Globus pallidus (tissue), 1 donor: ENCODE measurements around the gene GMPPB.
"Not testable (repeated sequence)": the region's sequence is repeated elsewhere in the genome, so short reads cannot be mapped to it uniquely, and the experiment has no call there.

Experiments used
- DNase-seq: peaks from one replicate; pipeline ENCODE4 v3.0.0-alpha.2; 2015; ENCODE audit warnings: low spot score

Gene GMPPB

DNA sequence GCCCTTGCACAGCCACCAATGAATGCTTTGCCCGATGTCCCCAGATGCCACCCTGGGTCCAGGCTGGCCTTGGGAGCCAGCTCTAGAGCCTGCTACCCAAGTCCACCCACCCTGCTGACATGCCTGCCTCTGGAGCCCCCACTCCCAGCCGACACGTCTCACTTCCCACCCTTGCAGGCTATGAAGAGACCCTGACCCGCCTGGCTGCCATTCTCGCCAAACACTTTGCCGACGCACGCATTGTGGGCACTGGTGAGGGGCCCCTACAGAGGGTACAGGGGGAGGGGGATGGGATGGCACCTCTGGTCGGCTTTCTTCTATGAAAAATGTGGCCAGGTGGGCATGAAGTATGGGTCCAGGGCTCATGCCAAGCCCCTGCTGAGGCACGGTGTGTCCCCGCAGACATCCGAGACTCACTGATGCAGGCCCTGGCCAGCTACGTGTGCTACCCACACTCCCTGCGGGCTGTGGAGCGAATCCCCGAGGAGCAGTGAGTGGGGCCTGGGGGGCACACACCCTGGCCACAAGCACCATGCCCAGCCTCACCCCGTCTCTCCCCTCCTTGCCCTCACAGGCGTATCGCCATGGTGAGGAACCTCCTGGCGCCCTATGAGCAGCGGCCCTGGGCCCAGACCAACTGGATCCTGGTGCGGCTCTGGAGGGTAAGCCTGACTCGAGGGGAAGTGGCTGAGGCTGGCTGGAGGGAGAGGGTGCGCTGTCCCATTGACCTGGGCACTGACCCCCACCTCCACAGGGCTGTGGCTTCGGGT lies 10.2 kb downstream of the GMPPB start:
- no peak for DNase-seq

DNA sequence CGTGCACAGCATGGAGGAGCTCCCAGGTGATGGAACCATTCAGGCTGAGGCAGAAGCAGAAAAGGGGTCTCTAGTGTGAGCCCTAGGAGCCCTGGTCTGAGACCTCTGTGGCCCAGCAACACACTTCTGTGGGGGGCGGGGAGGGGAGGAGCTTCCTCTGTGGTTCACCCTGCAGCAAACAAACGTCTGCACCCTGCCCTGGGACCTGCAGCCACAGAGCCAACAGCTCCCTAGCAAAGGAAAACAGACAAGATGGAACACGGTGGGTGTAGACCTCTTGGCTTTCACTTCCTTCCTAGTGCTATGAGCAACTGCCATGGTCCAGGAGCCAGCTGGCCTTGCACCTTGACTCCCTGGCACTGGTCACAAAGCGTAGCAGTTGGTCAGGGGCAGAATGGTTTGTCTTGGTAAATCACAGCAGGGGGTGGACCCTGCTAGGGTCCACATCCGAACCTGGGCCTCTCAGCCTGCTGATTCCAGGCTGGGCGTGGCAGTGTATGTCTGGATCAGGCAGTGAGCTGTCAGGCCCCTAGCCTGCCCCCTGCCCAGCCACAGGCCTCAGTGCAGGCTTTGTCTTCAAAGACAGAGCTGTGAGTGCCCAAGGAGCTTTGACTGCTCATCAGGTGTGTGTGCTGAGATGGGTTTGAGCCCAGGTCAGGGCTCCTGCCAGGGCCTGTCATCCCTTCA lies 11.0 kb downstream of the GMPPB start:
- DNase-seq, result no peak

DNA sequence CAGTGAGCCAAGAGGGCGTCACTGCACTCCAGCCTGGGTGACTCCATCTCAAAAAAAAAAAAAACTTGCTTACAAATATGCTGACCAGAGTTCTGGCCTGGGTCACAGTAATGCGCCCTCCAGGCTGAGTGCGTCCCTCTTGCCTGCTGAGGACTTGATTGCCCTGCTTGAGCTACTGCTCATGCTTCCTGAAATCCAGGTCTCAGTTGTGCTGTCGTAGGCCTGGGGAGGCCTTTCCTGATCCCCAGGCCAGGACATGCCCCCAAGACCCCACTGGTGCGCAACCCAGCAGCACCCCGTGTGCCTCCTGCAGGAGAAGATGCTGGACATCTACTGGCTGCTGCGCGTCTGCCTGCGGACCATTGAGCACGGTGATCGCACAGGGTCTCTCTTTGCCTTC lies 11.6 kb downstream of the GMPPB start:
- DNase-seq, result no peak

DNA sequence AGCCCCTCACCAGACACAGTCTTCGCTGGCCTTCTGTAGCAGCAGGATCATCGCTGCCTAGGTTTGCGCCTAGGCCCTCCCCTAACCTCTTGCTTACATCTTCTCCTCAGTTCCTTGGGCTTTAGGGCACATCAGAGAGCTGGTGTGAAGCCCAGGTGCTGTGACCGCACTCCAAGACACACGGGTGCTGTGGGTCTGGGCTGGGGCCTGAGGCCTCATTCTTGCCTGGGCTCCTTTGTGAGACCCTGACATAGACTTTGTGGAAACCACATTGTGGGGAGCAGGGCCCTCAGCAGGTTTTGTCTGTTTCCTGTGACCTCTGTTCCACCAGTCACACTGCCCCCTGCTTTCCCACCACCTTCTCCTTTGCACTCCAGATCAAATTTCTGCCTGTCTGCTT lies 12.3 kb downstream of the GMPPB start:
- no peak for DNase-seq

DNA sequence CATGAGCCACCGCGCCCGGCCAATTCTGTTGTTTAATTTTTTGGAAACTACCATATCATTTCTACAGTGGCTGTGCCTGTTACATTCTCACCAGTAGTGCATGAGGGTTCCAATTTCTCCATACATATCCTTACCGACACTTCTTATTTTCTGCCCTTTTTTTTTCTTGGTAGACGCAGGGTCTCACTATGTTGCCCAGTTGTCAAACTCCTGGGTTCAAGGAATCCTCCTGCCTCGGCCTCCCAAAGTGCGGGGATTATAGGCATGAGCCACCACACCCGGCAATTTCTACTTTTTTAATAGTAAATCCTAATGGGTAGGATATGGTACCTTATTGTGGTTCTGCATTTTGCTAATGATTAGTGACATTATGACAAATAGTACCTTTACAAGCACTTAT lies 13.9 kb downstream of the GMPPB start:
- DNase-seq, result no peak

DNA sequence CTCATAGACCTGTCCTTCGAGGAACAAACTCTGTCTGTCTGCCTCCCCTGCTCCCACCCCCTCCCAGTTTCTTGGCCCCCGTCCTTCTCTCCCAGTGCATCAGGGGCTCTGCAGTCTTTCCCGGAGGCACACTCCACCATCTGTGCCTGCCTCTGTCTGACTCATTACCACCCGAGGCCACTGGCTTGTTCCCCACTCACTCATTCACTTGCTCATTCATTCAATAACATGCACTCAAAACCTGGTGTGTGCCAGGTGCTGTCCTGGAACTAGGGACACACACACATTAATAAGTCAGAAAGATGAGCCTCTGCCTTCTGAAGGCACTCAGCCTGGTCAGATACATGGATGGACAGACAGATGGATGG lies 16.7 kb downstream of the GMPPB start:
- no peak for DNase-seq

DNA sequence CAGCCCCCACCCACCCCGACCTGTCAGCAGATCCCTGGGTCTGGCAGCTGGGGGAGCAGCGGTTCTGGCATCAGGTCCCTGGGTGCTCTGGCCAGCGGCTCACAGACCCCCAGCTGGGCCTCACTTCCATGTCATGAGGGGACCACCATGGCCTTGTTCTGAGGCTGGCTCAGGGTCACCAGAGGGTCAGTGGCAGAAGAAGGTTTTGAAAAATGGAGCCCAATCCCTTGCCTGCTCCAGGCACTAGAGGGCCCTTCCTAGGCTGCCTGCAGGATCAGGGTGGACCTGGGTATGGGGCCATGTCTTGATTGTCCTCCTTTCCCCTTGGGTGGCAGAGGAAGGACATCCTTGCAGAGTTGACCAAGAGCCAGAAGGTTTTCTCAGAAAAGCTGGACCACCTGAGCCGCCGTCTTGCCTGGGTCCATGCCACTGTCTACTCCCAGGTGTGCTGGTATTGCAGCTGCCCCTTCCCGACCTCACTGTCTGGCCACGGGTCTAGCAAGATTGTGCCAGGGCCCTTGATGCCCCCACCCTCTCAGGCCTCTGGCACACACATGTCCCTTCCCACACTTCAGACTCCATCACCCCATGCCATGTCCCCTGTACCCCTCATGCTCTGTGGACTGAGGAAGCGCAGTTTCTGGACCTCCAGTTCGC lies 17.2 kb downstream of the GMPPB start:
- DNase-seq, result no peak

DNA sequence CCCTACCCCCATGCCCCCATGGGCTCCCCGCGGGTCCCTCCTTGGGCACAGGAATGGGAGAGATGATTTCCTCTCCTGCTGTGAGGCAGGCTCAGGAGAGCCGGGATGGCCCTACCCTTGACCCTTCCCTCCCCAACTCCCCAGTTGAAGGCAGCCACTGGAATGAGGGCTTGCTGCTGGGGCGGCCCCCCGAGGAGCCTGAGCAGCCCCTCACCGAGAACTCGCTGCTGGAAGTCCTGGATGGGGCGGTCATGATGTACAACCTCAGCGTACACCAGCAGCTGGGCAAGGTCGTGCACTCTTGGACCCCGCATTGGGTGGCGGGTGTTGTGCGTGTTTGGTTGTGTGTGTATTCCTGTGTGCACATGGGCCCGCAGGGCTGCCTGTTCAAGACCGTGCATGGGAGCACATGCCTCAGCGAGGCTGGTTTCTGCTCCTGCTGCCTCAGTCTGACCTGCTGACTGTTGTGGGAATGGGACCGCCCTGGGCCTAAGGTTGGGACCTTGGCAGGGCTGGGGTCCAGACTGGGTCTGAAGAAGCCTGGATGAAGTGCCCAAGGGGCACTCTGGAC lies 18.3 kb downstream of the GMPPB start:
- no peak for DNase-seq

DNA sequence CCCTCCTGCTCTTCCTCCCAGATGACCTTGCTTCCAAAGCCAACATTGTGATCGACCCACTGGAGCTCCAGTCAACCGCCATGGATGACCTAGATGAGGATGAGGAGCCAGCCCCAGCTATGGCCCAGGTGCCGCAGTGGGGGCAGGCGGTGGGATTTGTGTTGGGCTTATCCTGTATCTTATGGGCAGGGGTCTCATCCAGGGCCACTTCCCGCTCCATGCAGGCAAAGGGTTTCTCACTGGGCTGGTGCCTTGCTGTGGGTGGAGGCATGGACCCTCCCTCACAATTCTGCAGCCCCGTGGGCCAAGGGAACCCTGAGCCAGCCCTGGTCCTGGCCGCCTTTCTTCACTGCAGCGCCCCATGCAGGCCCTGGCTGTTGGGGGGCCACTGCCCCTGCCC lies 19.1 kb downstream of the GMPPB start:
- no peak for DNase-seq

DNA sequence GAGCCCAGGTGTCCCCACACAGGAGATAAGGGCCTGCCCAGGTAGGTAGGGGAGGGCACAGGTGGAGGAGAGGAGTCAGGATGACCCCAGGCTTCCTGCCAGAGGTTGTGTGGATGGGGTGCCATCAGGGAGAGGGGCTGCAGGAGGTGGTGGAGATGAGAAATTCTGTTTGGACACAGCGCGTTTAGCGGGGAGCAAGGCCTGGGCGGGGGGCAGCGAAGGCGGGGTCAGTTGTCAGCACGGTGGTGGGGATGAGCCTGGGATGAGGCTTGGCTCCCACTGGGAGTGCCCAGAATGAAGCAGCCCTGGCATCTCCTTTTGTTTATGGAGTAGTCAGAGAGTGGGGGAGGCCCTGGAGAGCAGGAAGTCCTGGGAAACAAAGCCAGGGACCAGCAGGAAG lies 19.8 kb downstream of the GMPPB start:
- DNase-seq, result no peak

DNA sequence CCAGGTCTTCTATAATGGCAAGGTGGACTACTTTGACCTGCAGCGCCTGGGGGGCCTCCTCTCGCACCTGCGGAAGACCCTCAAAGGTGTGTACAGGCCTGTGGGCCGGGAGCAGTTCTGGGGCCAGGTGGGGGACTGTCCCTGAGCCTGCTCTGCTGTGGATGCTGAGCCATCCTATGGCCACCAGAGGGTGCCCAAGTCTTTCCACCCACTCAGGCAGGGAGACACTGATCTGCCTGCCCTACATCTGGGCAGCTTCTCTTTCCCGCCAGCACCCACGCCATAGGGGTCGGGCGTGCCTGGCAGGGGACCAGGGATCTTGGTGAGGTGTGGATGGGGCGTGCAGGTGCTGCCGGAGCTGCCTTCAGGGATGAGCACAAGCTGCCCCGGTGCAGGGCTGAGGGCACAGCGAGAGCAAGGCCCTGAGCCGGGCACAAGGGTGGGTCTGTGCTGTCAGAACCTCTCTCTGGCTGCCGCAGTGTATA lies 20.3 kb downstream of the GMPPB start:
- DNase-seq, result peak; percentile 53

DNA sequence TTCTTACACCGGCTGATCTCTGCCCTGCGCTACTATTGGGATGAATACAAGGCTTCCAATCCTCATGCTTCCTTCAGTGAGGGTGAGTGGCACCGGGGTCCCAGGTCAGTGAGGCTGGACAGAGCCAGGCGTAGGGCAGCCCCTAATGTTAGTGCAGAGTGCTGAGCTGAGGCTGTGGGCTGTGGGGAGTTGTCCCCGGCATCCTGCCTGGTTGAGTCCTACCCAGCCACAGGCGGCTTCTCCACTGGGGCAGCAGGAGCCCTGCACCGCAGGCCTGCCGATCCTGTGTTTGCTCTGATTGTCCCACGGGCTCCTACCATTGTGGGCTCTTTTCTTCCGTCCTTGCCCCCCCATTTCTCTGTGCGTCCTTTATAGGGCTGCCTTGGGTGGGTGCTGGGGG lies 21.1 kb downstream of the GMPPB start:
- no peak for DNase-seq

DNA sequence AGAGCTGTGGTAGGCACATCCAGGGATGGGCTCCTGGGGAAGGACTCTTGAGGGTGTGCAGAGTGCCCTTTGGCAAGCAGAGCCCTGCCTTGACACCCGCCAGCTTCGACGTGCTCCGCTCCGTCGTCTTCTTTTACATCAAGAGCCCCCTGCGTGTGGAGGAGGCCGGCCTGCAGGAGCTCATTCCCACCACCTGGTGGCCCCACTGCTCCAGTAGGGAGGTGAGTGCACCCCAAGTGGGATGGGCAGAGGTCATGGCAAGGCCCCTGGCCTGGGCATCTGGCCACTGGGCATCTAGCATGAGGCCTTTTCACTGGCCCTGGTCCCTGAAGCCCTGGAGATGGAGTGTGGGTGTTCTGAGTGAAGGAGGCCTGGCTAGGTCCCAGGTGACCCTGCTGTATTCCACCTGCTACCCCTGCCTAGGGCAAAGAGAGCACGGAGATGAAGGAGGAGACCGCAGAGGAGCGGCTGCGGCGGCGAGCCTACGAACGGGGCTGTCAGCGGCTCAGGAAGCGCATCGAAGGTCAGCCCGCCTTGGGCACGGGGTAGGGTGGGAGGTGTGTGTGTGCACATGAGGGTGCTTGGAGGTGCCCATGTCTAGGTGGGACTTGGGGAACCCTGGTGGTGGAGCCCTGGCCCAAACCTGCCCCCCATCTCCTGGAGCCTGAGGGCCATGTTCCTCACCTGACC lies 22.2 kb downstream of the GMPPB start:
- no peak for DNase-seq

DNA sequence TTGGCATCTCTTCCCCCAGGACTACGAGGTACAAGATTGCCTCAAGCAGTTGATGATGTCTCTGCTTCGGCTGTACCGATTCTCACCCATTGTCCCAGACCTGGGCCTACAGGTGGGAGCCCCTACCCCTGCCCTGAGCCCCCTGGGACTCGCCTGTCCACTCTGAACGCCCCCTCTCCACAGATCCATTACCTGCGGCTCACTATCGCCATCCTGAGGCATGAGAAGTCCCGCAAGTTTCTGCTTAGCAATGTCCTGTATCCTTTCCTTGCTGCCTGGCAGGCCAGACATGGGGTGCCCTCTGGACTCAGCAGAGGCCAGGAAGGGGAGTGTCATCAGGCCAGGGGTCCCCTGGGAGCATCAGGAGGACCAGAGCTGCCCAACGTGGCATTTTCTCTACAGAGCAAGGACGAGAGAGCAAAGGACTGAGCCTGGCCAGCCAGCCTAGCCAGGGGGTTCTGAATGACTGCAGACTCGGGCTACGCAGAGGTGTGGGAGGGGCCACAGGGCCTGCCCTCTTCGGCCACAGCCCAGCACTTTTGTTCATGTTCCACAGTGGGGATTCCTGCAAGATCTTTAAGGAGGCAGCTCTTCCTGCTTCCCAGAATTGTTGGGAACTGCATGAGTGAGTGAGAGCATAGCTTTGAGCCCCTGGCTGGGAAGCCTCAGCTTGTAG lies 23.2 kb downstream of the GMPPB start:
- DNase-seq, result no peak

DNA sequence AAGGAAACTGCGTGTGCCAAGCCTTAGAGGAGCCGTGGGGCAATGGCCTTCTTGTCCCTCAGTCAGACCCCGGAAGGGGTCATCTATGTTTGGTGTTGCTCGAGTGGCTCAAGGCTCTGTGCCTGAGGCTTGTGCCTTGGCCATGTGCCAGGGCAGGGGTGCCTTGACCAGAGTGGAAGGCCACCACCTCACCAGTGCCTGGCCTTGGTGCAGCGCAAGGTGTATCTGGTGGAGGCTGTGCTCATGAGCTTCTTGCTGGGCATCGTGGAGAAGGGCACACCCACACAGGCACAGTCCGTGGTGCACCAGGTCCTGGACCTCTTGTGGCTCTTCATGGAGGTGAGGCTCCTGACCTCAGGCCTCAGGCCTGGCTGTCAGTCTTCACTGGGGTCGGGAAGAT lies 23.7 kb downstream of the GMPPB start:
- DNase-seq, result no peak

DNA sequence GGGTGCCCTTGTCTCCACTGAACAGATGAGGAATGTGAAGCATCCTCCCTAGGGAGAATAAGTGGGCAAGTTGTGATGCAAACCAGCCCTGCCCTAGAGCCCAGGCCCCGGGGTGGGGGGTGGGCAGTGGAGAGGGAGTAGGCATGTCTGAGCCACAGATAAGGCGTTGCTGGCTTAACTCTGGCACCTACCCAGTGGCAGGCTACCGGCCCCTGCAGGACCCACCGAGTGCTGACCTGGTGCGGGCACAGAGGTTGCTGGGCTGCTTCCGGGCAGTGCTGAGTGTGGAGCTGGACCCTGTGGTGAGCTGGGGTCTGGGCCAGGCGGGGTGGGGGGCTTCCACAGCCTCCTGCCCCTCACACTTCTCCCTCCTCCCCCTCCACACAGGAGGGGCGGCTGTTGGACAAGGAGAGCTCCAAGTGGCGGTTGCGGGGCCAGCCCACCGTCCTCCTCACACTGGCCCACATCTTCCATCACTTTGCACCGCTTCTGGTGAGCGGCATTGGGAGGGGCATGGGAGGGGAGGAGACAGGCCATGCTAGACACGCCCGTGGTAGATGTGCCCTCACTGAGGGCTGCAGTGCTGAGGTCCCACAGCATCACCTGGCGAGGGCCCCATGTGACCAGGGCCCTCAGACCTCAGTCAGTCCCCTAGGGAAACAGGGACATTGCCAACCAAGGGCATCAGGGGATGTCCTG lies 24.3 kb downstream of the GMPPB start:
- DNase-seq, result no peak

DNA sequence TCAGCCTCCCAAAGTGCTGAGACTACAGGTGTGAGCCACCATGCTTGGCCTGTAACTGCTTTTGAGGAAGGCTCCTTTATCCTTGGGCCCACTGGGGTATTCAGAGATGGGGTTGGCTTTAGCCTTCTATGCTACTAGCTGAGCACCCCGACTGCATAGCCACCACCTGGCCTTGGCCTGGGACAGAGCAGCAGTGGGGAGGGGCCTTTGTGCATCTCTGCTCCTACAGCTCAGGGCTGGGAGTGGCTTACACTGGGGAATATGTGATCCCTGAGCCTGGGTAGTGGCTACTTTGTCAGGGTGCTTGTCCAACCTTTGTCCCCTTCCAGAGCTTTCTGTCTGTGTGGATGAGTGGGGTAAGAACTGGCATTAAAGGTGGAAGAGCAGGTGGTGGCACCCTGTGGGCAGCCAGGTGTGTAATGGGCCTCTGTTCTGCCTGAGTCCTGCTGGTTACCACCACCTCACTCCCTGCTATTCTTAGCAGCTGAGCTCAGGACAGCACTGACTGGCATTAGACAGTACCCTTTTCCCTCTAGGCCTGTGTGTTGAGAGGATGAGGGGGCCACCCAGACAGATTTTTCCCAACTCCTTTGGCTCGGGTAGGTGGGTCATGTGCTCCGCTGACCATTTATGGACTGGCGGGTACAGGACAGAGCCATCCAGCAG lies 28.3 kb downstream of the GMPPB start:
- not testable (repeated sequence) for DNase-seq

DNA sequence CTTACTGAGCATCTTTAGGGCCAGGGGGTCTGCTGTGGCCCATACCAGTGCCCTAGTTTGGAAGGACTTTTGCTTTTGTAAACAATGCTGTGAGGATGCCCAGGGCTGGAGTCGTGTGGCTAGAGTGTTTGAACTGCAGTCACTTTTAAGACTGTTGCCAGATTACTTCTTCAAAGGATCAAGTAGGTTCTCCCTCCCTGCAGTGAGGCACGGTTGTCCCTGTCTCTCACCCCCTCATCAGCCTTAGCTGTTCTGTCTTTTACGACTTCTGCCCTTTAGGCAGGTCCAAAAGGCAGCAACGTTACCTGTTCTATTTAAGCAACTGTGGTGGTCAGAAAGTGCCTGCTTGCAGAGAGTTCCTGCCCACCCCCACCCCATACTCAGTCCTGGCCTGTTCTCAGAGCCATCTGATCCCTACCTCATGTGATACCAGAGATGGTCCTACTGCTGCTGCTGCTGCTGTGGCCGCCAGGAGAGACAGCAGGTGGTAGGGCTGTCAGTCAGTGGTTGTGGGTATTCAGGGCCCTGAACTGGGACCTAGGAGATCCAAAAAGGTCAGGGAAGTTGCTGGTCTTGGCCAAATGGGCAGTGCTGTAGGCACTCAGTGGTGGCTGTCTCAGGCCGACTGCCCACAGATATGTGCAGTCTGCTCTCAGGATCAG lies 29.2 kb downstream of the GMPPB start:
- DNase-seq, result not testable (repeated sequence)

DNA sequence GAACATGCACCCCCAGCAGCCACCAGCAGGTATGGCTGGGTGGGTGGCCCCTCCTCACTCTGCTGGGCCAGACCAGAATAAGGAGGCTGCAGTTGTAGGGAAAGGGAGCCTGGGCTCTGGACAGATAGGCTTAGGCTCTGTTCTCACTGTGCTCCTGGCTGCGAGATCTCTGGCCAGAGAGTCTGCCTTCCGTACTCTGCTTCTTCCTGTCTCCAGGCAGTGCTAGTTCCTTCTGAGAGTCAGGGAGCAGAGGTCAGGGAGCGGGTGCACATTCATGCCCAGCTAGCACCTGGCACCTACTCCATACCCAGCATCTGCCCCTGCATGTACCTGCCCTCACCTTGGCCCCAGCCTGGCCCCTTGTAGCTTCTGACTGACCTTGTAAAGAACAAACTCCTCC lies 32.3 kb downstream of the GMPPB start:
- not testable (repeated sequence) for DNase-seq

DNA sequence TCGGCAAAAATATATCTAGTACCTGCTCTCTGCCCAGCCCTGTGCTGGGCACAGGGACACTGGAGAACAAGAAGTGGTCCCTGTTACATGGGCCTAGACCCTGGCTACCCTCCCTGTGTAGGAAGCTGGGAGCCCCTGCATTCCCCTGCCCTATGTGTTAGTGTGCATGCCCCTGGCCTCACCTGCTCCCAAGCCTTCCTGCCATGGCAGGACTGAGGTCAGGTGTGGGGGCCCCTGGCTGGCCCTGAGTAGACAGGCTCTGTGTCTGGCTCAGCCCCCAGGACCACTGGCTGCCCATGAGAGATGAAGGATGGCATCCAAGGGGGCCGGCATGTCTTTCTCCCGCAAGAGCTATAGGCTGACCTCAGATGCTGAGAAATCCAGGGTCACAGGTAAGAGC lies 32.9 kb downstream of the GMPPB start:
- DNase-seq, result not testable (repeated sequence)
